GM19372 (cell line): ENCODE measurements around the gene TEAD1.

ENCODE experiments used
- ATAC-seq: cut with Tn5 transposase; IDR thresholded peaks from one replicate; pipeline ENCODE4 v1.9.1; 2021; ENCODE audit warnings: mild to moderate bottlenecking, low read depth, moderate library complexity; ENCODE audit not compliant: unreplicated experiment

Gene TEAD1

DNA sequence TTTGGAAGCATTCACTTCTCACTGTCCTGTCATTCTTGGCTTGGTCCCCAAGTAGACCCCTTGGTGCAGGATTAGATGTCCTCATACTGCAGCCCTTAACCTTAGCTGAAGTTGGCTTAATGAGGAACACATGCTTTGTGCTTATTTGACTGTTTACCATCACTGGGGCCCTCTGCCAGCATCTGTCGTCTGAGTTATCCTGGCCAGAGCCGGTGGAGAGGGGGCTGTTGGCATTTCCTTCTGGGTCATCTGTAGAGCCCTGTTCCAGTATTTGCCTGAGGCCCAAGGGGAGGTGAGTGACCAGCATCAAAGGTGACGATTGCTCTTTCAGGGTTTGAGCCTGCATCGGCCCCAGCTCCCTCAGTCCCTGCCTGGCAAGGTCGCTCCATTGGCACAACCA is 208.4 kb downstream of the TEAD1 start:
- ATAC-seq = no peak

GRCh38 chr11:12884751-12885318 is 210.6 kb downstream of the TEAD1 start:
- ATAC-seq = no peak

GRCh38 chr11:12885717-12886239 is 211.6 kb downstream of the TEAD1 start:
- ATAC-seq = no peak

GRCh38 chr11:12886508-12886907 is 212.3 kb downstream of the TEAD1 start:
- no peak for ATAC-seq

GRCh38 chr11:12888525-12889158 is 214.4 kb downstream of the TEAD1 start:
- ATAC-seq = no peak

DNA sequence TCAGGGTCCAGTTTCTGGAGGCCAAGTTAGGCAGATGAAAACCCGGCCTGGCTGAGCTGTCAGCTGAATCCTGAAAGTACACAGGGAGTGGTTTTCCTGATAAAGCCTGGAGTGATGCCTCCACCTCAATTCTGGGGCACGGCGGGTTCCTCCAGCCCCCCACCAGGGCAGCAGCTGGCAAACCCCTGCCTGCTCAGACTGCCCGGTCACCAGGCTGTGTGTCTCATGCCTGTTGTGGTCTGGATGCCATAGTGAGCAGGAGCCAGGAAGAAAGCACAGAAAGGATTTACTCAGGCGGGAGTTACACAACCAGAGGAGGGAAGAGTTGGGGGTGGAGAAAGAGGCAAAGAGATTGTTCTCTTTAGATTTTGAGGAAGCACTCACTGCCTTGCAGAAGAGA is 215.0 kb downstream of the TEAD1 start:
- ATAC-seq = no peak

DNA sequence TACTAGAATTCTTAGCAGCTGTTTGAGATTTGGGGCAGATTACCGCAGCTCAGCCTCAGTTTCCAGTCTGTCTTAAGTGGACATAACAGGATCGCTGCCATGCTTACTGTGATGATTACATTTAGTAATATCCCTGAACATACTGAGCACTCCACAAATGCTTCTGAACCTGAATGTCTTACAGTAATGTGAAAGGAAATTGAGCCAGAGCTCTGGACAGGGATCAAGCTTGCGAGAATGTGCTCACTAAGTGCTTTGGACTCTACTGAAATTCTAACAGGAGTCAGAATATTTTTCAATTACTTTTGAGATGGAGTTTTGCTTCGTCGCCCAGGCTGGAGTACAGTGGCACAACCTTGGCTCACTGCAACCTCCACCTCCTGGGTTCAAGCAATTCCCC is 216.3 kb downstream of the TEAD1 start:
- ATAC-seq = no peak

DNA sequence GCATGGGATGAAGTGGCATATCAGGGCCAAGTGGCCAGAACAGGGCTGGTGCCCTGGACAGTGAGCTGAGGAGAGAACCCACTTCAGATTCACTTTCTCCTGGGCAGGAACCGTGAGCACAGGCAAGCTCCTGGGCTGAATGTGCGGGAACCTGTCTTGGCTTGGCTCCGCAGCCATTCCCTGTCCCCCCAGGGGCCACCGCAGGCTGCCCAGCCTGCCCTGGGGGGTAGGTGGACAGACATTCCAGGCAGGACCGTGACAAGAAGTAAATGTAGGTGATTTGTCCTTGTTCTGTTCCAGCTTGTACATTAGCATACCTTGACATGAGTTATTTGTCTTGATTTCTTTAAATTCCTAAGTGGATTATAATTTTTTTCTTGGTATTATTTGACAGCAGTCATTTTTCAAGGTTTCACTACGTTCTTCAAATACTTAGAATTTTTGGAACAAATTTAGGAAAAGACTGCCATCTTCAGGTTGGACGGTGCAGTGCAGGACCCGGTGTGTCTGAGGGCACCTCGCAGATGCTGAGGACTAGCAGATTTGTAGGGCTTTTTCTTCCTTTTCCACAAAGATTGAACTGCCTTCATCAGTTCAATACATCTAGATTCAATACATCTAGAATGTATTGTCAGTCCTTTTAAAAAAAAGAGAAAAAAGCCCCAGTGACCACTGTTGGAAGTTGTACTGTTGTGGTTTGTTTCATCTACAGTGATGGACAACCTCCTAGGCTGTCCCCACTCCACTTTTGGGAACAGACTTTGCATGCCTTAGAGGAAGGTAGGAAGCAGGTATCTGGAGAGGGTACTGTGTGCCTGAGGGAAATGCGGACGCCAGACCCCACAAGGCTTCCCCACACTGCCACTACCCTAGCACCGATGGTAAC is 219.8 kb downstream of the TEAD1 start:
- peak; percentile 56 for ATAC-seq

GRCh38 chr11:12897390-12897789 is 223.2 kb downstream of the TEAD1 start:
- ATAC-seq = no peak

- no peak for ATAC-seq
Measured at GRCh38 chr11:12897867-12898266, 223.6 kb downstream of the TEAD1 start.

- no peak for ATAC-seq
Measured at GRCh38 chr11:12900496-12900895, 226.3 kb downstream of the TEAD1 start.

DNA sequence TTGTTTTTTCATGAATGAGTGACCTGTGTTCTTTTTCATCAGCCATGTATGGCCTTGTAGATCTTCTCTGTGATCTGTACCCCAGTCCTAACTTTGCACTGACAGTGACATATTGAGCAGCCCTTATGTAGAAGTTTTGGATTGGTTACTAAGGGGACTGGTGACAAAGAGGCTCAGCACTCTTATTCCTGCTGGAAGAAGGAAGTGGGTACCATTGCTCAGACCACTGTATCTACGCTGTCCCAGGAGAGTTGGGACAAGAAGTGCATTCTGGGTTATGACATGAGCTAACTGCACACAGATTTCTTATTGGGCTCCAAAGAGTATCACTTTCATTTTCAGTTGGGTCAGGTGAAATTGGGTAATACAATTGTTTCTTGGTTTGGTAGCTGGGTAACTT is 227.1 kb downstream of the TEAD1 start:
- no peak for ATAC-seq

- no peak for ATAC-seq
Measured at GRCh38 chr11:12901874-12902481, 227.8 kb downstream of the TEAD1 start.

DNA sequence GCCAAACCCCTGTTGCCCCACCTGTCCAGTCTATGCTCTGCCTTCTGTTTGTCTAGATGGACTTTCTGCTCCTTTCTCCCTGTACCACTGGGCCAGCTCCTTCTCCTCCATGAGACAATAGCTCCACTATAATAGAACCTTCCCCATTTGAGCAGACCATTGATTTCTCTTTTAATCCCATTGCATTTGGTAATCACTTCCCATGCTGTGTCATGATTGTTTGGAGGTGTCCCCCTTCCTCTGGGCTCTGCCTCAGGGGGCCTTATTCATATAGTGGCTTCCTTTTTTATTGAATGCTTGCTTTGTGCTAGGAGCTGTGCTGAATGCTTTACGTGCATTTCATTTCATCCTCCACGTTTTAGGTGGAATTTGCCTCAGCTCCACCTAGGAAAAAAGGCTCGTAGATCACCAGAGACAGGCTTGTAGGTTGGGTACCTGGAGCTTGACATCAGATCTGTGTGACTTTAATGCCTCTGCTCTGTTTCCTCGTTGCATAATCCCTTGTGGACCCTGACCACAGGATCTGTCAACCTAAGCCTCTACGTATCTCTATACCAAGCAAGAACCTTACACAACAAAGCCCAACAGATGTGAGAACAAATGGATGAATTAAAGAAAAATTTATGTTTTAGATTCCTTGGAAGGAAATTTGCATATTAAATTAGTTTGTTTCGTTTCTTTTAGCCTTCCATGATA is 228.7 kb downstream of the TEAD1 start:
- no peak for ATAC-seq

DNA sequence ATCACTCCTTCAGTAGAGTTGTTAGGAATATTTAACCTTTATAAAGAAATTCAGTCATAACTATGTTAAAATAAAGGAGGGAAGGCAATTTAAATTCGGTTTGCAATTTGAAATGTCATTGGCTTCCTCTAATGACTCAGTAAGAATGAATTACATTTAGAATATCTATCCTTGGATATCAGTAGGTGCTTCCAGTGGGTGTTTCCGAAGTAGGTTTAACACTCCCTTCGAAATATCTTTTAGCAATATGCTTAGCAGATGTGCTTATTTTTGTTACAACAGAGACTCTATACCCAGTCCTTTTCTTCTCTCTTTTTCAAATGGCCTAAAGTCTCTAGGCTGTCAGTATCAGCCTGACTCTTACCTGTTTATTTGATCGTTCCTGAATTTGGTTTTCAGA is 231.2 kb downstream of the TEAD1 start:
- ATAC-seq = no peak

DNA sequence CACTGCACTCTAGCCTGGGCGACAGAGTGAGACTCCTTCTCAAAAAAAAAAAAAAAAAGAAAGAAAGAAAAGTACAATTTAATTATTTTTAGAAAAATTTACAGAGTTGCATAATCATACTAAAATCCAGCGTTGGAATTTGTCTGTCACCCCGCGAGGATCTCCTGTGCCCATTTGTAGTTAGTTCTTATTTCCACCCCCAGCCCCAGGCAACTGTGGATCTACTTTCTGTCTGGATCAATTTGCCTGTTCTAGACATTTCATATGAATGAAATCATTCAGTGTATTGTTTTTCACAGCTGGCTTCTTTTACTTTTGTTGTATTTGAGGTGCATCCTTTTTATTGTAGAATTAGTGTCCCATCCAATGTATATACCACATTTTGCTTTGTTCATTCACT is 232.3 kb downstream of the TEAD1 start:
- no peak for ATAC-seq

- no peak for ATAC-seq
Measured at GRCh38 chr11:12909879-12910278, 235.7 kb downstream of the TEAD1 start.

DNA sequence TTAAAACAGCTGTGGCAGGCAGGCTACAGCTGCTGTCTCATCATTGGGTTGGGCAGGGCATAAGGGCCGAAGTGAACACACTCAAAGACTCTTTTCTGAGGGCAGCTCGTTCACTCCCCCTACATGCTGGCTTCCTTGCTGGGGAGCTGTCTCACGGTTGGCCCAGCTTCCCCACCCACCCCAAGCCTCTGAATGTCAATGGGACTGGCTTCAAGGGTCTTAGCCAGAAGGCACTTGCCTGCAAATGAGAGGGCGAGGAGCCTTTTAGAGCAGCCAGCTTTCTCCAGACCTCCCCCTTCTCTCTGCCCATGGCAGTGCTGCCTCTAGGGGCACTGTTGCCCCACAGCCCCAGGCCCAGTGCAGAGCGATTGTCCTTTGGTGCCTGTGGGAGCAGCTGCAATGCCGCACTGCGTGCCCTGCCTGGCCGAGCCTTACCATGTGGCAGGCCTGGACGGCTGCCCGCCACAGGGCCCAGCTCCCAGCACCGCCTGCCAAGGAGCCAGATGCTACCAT is 240.2 kb downstream of the TEAD1 start:
- no peak for ATAC-seq

DNA sequence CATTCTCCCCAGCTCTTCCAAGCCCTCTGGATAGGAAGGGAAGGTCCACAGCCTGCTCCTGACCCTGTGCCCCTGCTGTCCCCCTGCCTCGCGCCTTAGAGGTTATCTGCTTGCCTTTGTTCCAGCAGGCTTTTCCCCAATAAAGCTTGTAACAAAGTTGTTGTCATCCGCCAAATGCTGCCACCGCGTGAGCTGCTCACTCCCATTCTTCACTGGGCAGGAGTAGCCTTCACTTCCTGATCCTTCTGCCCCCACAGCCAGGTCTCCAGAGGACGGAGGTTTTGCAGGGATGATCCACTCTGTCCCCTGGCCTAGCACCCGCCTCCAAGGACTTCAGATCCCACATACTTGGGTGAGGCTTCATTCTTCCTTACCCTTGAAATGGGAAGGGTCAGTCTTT is 240.9 kb downstream of the TEAD1 start:
- ATAC-seq = no peak

DNA sequence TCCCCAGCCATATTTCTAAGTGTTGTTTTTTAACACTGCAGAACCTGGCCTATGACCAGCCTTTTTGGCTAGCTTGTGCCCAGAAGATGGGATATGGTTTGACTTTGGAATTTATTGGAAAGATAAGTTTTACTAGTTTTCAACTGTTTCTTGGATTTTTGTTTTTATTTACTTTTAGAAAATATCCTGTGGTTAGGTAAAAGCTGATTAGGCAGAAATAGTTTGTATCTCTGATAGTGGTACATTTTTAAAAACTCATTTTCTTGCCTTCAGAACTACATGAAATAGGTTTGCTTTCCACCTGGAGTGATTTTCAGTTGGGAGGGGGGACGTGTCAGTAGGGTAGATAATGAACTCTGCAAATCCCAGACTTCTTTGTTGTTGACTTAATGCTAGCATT is 243.6 kb downstream of the TEAD1 start:
- ATAC-seq = no peak
